ENCODE results near the gene CALCR.

CALCR gene

DNA sequence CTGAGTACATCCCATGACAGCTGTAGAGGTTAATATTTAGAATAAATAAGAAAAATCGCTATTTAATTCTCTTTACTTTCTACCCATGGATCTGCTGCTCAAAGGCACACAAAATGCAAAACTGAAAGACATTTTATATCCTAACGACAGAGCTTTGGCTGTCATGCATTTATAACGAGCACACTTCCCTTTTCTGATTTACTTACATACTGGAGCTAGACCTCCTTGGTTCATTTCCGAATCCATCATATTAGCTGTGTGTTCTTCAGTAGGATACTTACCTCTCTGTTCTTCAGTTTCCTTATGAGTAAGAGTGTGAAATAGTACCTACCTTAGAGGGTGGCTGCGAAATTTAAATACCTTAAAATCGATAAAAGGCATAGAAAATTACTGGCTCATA is 10.9 kb downstream of the CALCR start:
- no peaks in the 10 kb centered on the region for H3K27me3 ChIP-seq (ENCODE audit: insufficient read depth, low read length)

DNA sequence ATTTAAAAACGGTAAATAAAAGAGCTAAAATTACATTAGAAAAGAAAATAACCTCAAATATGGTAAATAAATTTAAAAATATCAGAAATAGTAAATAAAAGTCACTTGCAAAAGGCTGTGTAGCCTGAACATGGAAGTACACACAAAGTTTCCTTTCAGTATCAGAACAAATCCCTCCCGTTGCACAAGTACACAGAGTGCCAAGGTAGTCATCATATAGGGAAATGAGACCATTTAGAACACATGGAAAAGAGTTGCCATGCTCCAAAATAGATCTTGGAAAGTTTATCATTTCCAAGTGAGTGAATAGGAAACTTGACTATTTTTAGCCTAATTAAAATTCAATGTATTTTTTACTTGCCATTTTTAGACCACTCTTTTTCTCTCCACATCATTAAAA is 11.6 kb downstream of the CALCR start:
- H2AFZ ChIP-seq (ENCODE audit: low read length): no peak overlapping the region
- H3K9me3 ChIP-seq (ENCODE audit: low read length): no peaks in the 10 kb centered on the region
- H4K20me1 ChIP-seq (ENCODE audit: insufficient read depth, low read length): no peaks in the 10 kb centered on the region
- no peaks in the 10 kb centered on the region for H3K27me3 ChIP-seq (ENCODE audit: insufficient read depth, low read length)
- H3F3A ChIP-seq (ENCODE audit: insufficient read depth, low read length): no peaks in the 10 kb centered on the region
- H3K36me3 ChIP-seq (ENCODE audit: insufficient read depth, low read length): no peaks in the 10 kb centered on the region
- no peak overlapping the region for H3K4me3 ChIP-seq (ENCODE audit: low read depth, low read length, poor library complexity, severe bottlenecking)
- no peak overlapping the region for H3K9ac ChIP-seq (ENCODE audit: low read length)
- H3K79me2 ChIP-seq (ENCODE audit: insufficient read depth, low read length): no peaks in the 10 kb centered on the region
- peaks cover 9% of the 10 kb centered on the region for H3K4me1 ChIP-seq (ENCODE audit: insufficient read depth, low read length, severe bottlenecking)
- H3K27ac ChIP-seq (ENCODE audit: low read depth, low read length, poor library complexity, severe bottlenecking): no peak overlapping the region
- H3K9me2 ChIP-seq (ENCODE audit: low read depth, low read length): no peaks in the 10 kb centered on the region
- H3K4me2 ChIP-seq (ENCODE audit: low read length): no peak overlapping the region
- TF ChIP-seq, protein P1, sequence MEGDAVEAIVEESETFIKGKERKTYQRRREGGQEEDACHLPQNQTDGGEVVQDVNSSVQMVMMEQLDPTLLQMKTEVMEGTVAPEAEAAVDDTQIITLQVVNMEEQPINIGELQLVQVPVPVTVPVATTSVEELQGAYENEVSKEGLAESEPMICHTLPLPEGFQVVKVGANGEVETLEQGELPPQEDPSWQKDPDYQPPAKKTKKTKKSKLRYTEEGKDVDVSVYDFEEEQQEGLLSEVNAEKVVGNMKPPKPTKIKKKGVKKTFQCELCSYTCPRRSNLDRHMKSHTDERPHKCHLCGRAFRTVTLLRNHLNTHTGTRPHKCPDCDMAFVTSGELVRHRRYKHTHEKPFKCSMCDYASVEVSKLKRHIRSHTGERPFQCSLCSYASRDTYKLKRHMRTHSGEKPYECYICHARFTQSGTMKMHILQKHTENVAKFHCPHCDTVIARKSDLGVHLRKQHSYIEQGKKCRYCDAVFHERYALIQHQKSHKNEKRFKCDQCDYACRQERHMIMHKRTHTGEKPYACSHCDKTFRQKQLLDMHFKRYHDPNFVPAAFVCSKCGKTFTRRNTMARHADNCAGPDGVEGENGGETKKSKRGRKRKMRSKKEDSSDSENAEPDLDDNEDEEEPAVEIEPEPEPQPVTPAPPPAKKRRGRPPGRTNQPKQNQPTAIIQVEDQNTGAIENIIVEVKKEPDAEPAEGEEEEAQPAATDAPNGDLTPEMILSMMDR (IDR thresholded peaks at IDR 0.05; ENCODE audit: low read length): no peak
- TF ChIP-seq EZH2 (IDR thresholded peaks at IDR 0.05; ENCODE audit: borderline replicate concordance, low read length): no peak

More for the DNA sequence above, 10.9 kb downstream of the CALCR start:
- no peaks in the 10 kb centered on the region for H3K36me3 ChIP-seq (ENCODE audit: insufficient read depth, low read length)
- TF ChIP-seq EZH2 (IDR thresholded peaks at IDR 0.05; ENCODE audit: borderline replicate concordance, low read length): no peak
- TF ChIP-seq, protein P1 (IDR thresholded peaks at IDR 0.05; ENCODE audit: low read length): no peak
- no peak overlapping the region for H3K4me2 ChIP-seq (ENCODE audit: low read length)
- no peak overlapping the region for H3K27ac ChIP-seq (ENCODE audit: low read depth, low read length, poor library complexity, severe bottlenecking)
- H3K9me2 ChIP-seq (ENCODE audit: low read depth, low read length): no peaks in the 10 kb centered on the region
- peaks cover 9% of the 10 kb centered on the region for H3K4me1 ChIP-seq (ENCODE audit: insufficient read depth, low read length, severe bottlenecking)
- H3K79me2 ChIP-seq (ENCODE audit: insufficient read depth, low read length): no peaks in the 10 kb centered on the region
- H2AFZ ChIP-seq (ENCODE audit: low read length): no peak overlapping the region
- H3K9me3 ChIP-seq (ENCODE audit: low read length): no peaks in the 10 kb centered on the region
- no peak overlapping the region for H3K9ac ChIP-seq (ENCODE audit: low read length)
- no peak overlapping the region for H3K4me3 ChIP-seq (ENCODE audit: low read depth, low read length, poor library complexity, severe bottlenecking)
- H4K20me1 ChIP-seq (ENCODE audit: insufficient read depth, low read length): no peaks in the 10 kb centered on the region
- H3F3A ChIP-seq (ENCODE audit: insufficient read depth, low read length): no peaks in the 10 kb centered on the region

DNA sequence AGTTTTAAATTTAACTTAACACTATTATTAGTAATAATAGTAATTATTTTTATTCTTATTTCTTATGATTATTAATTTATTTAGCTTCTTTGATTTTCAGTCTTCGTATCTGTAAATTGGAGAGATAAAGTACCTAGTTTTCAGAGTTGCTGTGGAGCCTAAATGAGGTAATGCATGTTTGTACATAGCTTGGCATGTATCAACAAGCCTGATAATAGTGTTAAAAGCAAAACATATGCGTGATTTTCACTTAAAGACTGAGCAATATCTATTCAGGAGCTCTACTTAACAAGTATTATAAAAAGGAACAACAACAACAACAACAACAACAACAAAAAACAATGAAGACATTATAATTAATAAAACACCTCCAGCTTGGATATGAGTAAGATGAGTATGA is 12.4 kb downstream of the CALCR start:
- Histone ChIP-seq H3K4me2 (ENCODE audit: low read length) (no peak overlapping the region), H3K9me2 (ENCODE audit: low read depth, low read length) (no peaks in the 10 kb centered on the region), H3K4me1 (ENCODE audit: insufficient read depth, low read length, severe bottlenecking) (peaks cover 9% of the 10 kb centered on the region), H3K79me2 (ENCODE audit: insufficient read depth, low read length) (no peaks in the 10 kb centered on the region), H3F3A (ENCODE audit: insufficient read depth, low read length) (no peaks in the 10 kb centered on the region), H3K36me3 (ENCODE audit: insufficient read depth, low read length) (no peaks in the 10 kb centered on the region), H3K9me3 (ENCODE audit: low read length) (no peaks in the 10 kb centered on the region), H3K27ac (ENCODE audit: low read depth, low read length, poor library complexity, severe bottlenecking) (no peak overlapping the region), H3K9ac (ENCODE audit: low read length) (no peak overlapping the region), H3K27me3 (ENCODE audit: insufficient read depth, low read length) (no peaks in the 10 kb centered on the region), H3K4me3 (ENCODE audit: low read depth, low read length, poor library complexity, severe bottlenecking) (no peak overlapping the region), H4K20me1 (ENCODE audit: insufficient read depth, low read length) (no peaks in the 10 kb centered on the region), H2AFZ (ENCODE audit: low read length) (no peak overlapping the region)
- no peak for TF ChIP-seq EZH2 (IDR thresholded peaks at IDR 0.05; ENCODE audit: borderline replicate concordance, low read length)
- TF ChIP-seq, protein P1 (IDR thresholded peaks at IDR 0.05; ENCODE audit: low read length): no peak

All from OCI-LY1 (cell line).